ENCODE results near the gene TMEM87B. TPM values are rescaled to one million over a fixed set of nuclear protein-coding genes. Genes with fewer than 3 reads are reported as not detected.
"Not testable (repeated sequence)": the region's sequence is repeated elsewhere in the genome, so short reads cannot be mapped to it uniquely, and the experiment has no call there.

TMEM87B gene
- total RNA-seq, 1 donor from 2014 or later: 30.3 TPM

- Histone ChIP-seq H3K4me1 (ENCODE audit: control insufficient read depth in 3 of 3, insufficient read depth in 3 of 3, low read length in 3 of 3) (no peaks in the 10 kb centered on the region), H3K36me3 (ENCODE audit: control insufficient read depth in 3 of 3, insufficient read depth in 3 of 3, low read length in 3 of 3) (peaks cover 3 to 28% (median 4%) of the 10 kb centered on the region in 3 donors), H3K9ac (ENCODE audit: low read depth in 1 of 3, low read length in 3 of 3) (no peak overlapping the region), H3K9me3 (ENCODE audit: control insufficient read depth in 3 of 3, low read length in 3 of 3) (peaks cover 0 to 3% (median 3%) of the 10 kb centered on the region in 3 donors), H3K27me3 (ENCODE audit: control insufficient read depth in 3 of 3, insufficient read depth in 3 of 3, low read length in 3 of 3) (no peaks in the 10 kb centered on the region), H3K4me3 (ENCODE audit: low read length in 3 of 3) (no peak overlapping the region), H3K27ac (ENCODE audit: low read depth, low read length) (no peak overlapping the region)
Observed at GRCh38 chr2:112108178-112108832, 53.2 kb downstream of the TMEM87B start.

- Histone ChIP-seq H3K4me3 (ENCODE audit: low read length in 3 of 3) (no peak overlapping the region), H3K27ac (ENCODE audit: low read depth, low read length) (no peak overlapping the region), H3K36me3 (ENCODE audit: control insufficient read depth in 3 of 3, insufficient read depth in 3 of 3, low read length in 3 of 3) (peaks cover 3 to 28% (median 4%) of the 10 kb centered on the region in 3 donors), H3K4me1 (ENCODE audit: control insufficient read depth in 3 of 3, insufficient read depth in 3 of 3, low read length in 3 of 3) (no peaks in the 10 kb centered on the region), H3K9me3 (ENCODE audit: control insufficient read depth in 3 of 3, low read length in 3 of 3) (peaks cover 0 to 3% (median 3%) of the 10 kb centered on the region in 3 donors), H3K9ac (ENCODE audit: low read depth in 1 of 3, low read length in 3 of 3) (no peak overlapping the region), H3K27me3 (ENCODE audit: control insufficient read depth in 3 of 3, insufficient read depth in 3 of 3, low read length in 3 of 3) (no peaks in the 10 kb centered on the region)
Observed at GRCh38 chr2:112109278-112109677, 54.2 kb downstream of the TMEM87B start.

GRCh38 chr2:112110966-112111365 lies 55.9 kb downstream of the TMEM87B start:
- H3K4me1 ChIP-seq (ENCODE audit: control insufficient read depth in 3 of 3, insufficient read depth in 3 of 3, low read length in 3 of 3): no peaks in the 10 kb centered on the region
- no peaks in the 10 kb centered on the region for H3K27me3 ChIP-seq (ENCODE audit: control insufficient read depth in 3 of 3, insufficient read depth in 3 of 3, low read length in 3 of 3)
- no peak overlapping the region for H3K27ac ChIP-seq (ENCODE audit: low read depth, low read length)
- H3K36me3 ChIP-seq (ENCODE audit: control insufficient read depth in 3 of 3, insufficient read depth in 3 of 3, low read length in 3 of 3): peaks cover 3 to 24% (median 4%) of the 10 kb centered on the region in 3 donors
- H3K4me3 ChIP-seq (ENCODE audit: low read length in 3 of 3): no peak overlapping the region
- H3K9me3 ChIP-seq (ENCODE audit: control insufficient read depth in 3 of 3, low read length in 3 of 3): peaks cover 0 to 3% (median 3%) of the 10 kb centered on the region in 3 donors
- H3K9ac ChIP-seq (ENCODE audit: low read depth in 1 of 3, low read length in 3 of 3): no peak overlapping the region

GRCh38 chr2:112113354-112113753 lies 58.3 kb downstream of the TMEM87B start:
- not testable (repeated sequence) for H3K4me3 ChIP-seq (ENCODE audit: low read length in 3 of 3); H3K4me1 ChIP-seq (ENCODE audit: control insufficient read depth in 3 of 3, insufficient read depth in 3 of 3, low read length in 3 of 3); H3K9ac ChIP-seq (ENCODE audit: low read depth in 1 of 3, low read length in 3 of 3); H3K27me3 ChIP-seq (ENCODE audit: control insufficient read depth in 3 of 3, insufficient read depth in 3 of 3, low read length in 3 of 3); H3K27ac ChIP-seq (ENCODE audit: low read depth, low read length); H3K9me3 ChIP-seq (ENCODE audit: control insufficient read depth in 3 of 3, low read length in 3 of 3)
- peaks cover 4 to 23% (median 6%) of the 10 kb centered on the region in 3 donors for H3K36me3 ChIP-seq (ENCODE audit: control insufficient read depth in 3 of 3, insufficient read depth in 3 of 3, low read length in 3 of 3)

- peaks cover 0 to 10% (median 4%) of the 10 kb centered on the region in 3 donors for H3K36me3 ChIP-seq (ENCODE audit: control insufficient read depth in 3 of 3, insufficient read depth in 3 of 3, low read length in 3 of 3)
- no peaks in the 10 kb centered on the region for H3K9me3 ChIP-seq (ENCODE audit: control insufficient read depth in 3 of 3, low read length in 3 of 3)
Observed at GRCh38 chr2:112118148-112118547, 63.1 kb downstream of the TMEM87B start.

GRCh38 chr2:112121682-112122254 lies 66.7 kb downstream of the TMEM87B start:
- no peaks in the 10 kb centered on the region for H3K27me3 ChIP-seq (ENCODE audit: control insufficient read depth in 3 of 3, insufficient read depth in 3 of 3, low read length in 3 of 3)
- H3K9ac ChIP-seq (ENCODE audit: low read depth in 1 of 3, low read length in 3 of 3): no peak overlapping the region
- no peak overlapping the region for H3K27ac ChIP-seq (ENCODE audit: low read depth, low read length)
- no peaks in the 10 kb centered on the region for H3K4me1 ChIP-seq (ENCODE audit: control insufficient read depth in 3 of 3, insufficient read depth in 3 of 3, low read length in 3 of 3)
- H3K36me3 ChIP-seq (ENCODE audit: control insufficient read depth in 3 of 3, insufficient read depth in 3 of 3, low read length in 3 of 3): peaks cover 0 to 5% (median 2%) of the 10 kb centered on the region in 3 donors
- H3K4me3 ChIP-seq (ENCODE audit: low read length in 3 of 3): no peak overlapping the region
- no peaks in the 10 kb centered on the region for H3K9me3 ChIP-seq (ENCODE audit: control insufficient read depth in 3 of 3, low read length in 3 of 3)

More at GRCh38 chr2:112118148-112118547, 63.1 kb downstream of the TMEM87B start:
- H3K4me1 ChIP-seq (ENCODE audit: control insufficient read depth in 3 of 3, insufficient read depth in 3 of 3, low read length in 3 of 3): no peaks in the 10 kb centered on the region
- H3K4me3 ChIP-seq (ENCODE audit: low read length in 3 of 3): no peak overlapping the region
- H3K9ac ChIP-seq (ENCODE audit: low read depth in 1 of 3, low read length in 3 of 3): no peak overlapping the region
- H3K27ac ChIP-seq (ENCODE audit: low read depth, low read length): no peak overlapping the region
- H3K27me3 ChIP-seq (ENCODE audit: control insufficient read depth in 3 of 3, insufficient read depth in 3 of 3, low read length in 3 of 3): no peaks in the 10 kb centered on the region

GRCh38 chr2:112129060-112129459 lies 74.0 kb downstream of the TMEM87B start:
- H3K27me3 ChIP-seq (ENCODE audit: control insufficient read depth in 3 of 3, insufficient read depth in 3 of 3, low read length in 3 of 3): no peaks in the 10 kb centered on the region
- no peak overlapping the region for H3K9ac ChIP-seq (ENCODE audit: low read depth in 1 of 3, low read length in 3 of 3)
- H3K9me3 ChIP-seq (ENCODE audit: control insufficient read depth in 3 of 3, low read length in 3 of 3): peaks cover 0 to 4% (median 0%) of the 10 kb centered on the region in 3 donors
- no peaks in the 10 kb centered on the region for H3K4me1 ChIP-seq (ENCODE audit: control insufficient read depth in 3 of 3, insufficient read depth in 3 of 3, low read length in 3 of 3)
- H3K4me3 ChIP-seq (ENCODE audit: low read length in 3 of 3): no peak overlapping the region
- no peaks in the 10 kb centered on the region for H3K36me3 ChIP-seq (ENCODE audit: control insufficient read depth in 3 of 3, insufficient read depth in 3 of 3, low read length in 3 of 3)
- H3K27ac ChIP-seq (ENCODE audit: low read depth, low read length): no peak overlapping the region

GRCh38 chr2:112133344-112133743 lies 78.3 kb downstream of the TMEM87B start:
- Histone ChIP-seq H3K4me1 (ENCODE audit: control insufficient read depth in 3 of 3, insufficient read depth in 3 of 3, low read length in 3 of 3) (peaks cover 0 to 10% (median 7%) of the 10 kb centered on the region in 3 donors), H3K27me3 (ENCODE audit: control insufficient read depth in 3 of 3, insufficient read depth in 3 of 3, low read length in 3 of 3) (peaks cover 4 to 15% (median 13%) of the 10 kb centered on the region in 3 donors), H3K9me3 (ENCODE audit: control insufficient read depth in 3 of 3, low read length in 3 of 3) (peaks cover 0 to 4% (median 0%) of the 10 kb centered on the region in 3 donors), H3K4me3 (ENCODE audit: low read length in 3 of 3) (no peak overlapping the region), H3K9ac (ENCODE audit: low read depth in 1 of 3, low read length in 3 of 3) (no peak overlapping the region), H3K36me3 (ENCODE audit: control insufficient read depth in 3 of 3, insufficient read depth in 3 of 3, low read length in 3 of 3) (no peaks in the 10 kb centered on the region), H3K27ac (ENCODE audit: low read depth, low read length) (no peak overlapping the region)

GRCh38 chr2:112134120-112134519 lies 79.1 kb downstream of the TMEM87B start:
- no peak overlapping the region for H3K27ac ChIP-seq (ENCODE audit: low read depth, low read length)
- no peaks in the 10 kb centered on the region for H3K36me3 ChIP-seq (ENCODE audit: control insufficient read depth in 3 of 3, insufficient read depth in 3 of 3, low read length in 3 of 3)
- H3K9ac ChIP-seq (ENCODE audit: low read depth in 1 of 3, low read length in 3 of 3): no peak overlapping the region
- peaks cover 0 to 4% (median 0%) of the 10 kb centered on the region in 3 donors for H3K9me3 ChIP-seq (ENCODE audit: control insufficient read depth in 3 of 3, low read length in 3 of 3)
- peaks cover 0 to 10% (median 7%) of the 10 kb centered on the region in 3 donors for H3K4me1 ChIP-seq (ENCODE audit: control insufficient read depth in 3 of 3, insufficient read depth in 3 of 3, low read length in 3 of 3)
- peaks cover 4 to 15% (median 13%) of the 10 kb centered on the region in 3 donors for H3K27me3 ChIP-seq (ENCODE audit: control insufficient read depth in 3 of 3, insufficient read depth in 3 of 3, low read length in 3 of 3)
- no peak overlapping the region for H3K4me3 ChIP-seq (ENCODE audit: low read length in 3 of 3)

- H3K9me3 ChIP-seq (ENCODE audit: control insufficient read depth in 3 of 3, low read length in 3 of 3): peaks cover 0 to 4% (median 0%) of the 10 kb centered on the region in 3 donors
- no peak overlapping the region for H3K9ac ChIP-seq (ENCODE audit: low read depth in 1 of 3, low read length in 3 of 3)
- peaks cover 0 to 10% (median 7%) of the 10 kb centered on the region in 3 donors for H3K4me1 ChIP-seq (ENCODE audit: control insufficient read depth in 3 of 3, insufficient read depth in 3 of 3, low read length in 3 of 3)
- no peaks in the 10 kb centered on the region for H3K36me3 ChIP-seq (ENCODE audit: control insufficient read depth in 3 of 3, insufficient read depth in 3 of 3, low read length in 3 of 3)
- H3K27me3 ChIP-seq (ENCODE audit: control insufficient read depth in 3 of 3, insufficient read depth in 3 of 3, low read length in 3 of 3): peaks cover 4 to 21% (median 19%) of the 10 kb centered on the region in 3 donors
- H3K27ac ChIP-seq (ENCODE audit: low read depth, low read length): no peak overlapping the region
- H3K4me3 ChIP-seq (ENCODE audit: low read length in 3 of 3): no peak overlapping the region
Observed at GRCh38 chr2:112136096-112136495, 81.0 kb downstream of the TMEM87B start.
